Measurements from ENCODE around the gene ACYP1.
A peak's percentile ranks its signal among the peaks of the same experiment; 100 is the strongest.

DNA sequence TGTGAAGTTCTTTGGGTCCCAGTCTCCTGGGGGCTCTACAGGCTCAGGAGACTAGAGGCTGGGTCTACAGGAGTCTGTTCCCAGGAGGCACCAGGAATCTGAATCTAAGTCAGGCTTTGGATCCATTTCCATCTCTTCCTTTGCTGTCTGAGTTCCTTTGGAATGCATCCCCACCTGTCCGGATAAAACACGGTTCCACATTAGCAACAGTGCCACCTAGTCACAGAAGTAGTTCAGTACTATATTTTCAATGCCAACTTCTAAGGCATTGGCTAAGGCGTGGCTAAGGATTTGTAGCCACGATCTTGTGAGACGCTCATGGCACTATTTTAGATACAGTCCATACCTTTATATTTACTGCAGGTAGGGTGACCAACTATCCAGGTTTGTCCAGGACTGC, 20.7 kb upstream of the ACYP1 start:
- TF ChIP-seq, protein P1, sequence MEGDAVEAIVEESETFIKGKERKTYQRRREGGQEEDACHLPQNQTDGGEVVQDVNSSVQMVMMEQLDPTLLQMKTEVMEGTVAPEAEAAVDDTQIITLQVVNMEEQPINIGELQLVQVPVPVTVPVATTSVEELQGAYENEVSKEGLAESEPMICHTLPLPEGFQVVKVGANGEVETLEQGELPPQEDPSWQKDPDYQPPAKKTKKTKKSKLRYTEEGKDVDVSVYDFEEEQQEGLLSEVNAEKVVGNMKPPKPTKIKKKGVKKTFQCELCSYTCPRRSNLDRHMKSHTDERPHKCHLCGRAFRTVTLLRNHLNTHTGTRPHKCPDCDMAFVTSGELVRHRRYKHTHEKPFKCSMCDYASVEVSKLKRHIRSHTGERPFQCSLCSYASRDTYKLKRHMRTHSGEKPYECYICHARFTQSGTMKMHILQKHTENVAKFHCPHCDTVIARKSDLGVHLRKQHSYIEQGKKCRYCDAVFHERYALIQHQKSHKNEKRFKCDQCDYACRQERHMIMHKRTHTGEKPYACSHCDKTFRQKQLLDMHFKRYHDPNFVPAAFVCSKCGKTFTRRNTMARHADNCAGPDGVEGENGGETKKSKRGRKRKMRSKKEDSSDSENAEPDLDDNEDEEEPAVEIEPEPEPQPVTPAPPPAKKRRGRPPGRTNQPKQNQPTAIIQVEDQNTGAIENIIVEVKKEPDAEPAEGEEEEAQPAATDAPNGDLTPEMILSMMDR (IDR thresholded peaks at IDR 0.05), result peak in 5 of 7 experiments; percentile 14 to 50 (median 47)
- TF ChIP-seq POLR2A (IDR thresholded peaks at IDR 0.05), result no peak

All from body of pancreas (tissue), 4 donors.